ENCODE measurements around the gene GIMAP7. TPM values are rescaled to one million over a fixed set of nuclear protein-coding genes. Genes with fewer than 3 reads are reported as not detected.
"Not testable (repeated sequence)": the region's sequence is repeated elsewhere in the genome, so short reads cannot be mapped to it uniquely, and the experiment has no call there.

Gene GIMAP7
- total RNA-seq, 6 experiments from 2014 or later = not detected

- Mint-ChIP-seq H3K27me3 (ENCODE audit: insufficient read depth) (no peaks in the 10 kb centered on the region), H3K4me3 (no peak overlapping the region), H3K36me3 (ENCODE audit: low read depth) (no peaks in the 10 kb centered on the region)
Observed at GRCh38 chr7:150513758-150514157, 914 bp upstream of the GIMAP7 start.

GRCh38 chr7:150515248-150516147 lies 826 bp downstream of the GIMAP7 start:
- TF ChIP-seq, protein P1, sequence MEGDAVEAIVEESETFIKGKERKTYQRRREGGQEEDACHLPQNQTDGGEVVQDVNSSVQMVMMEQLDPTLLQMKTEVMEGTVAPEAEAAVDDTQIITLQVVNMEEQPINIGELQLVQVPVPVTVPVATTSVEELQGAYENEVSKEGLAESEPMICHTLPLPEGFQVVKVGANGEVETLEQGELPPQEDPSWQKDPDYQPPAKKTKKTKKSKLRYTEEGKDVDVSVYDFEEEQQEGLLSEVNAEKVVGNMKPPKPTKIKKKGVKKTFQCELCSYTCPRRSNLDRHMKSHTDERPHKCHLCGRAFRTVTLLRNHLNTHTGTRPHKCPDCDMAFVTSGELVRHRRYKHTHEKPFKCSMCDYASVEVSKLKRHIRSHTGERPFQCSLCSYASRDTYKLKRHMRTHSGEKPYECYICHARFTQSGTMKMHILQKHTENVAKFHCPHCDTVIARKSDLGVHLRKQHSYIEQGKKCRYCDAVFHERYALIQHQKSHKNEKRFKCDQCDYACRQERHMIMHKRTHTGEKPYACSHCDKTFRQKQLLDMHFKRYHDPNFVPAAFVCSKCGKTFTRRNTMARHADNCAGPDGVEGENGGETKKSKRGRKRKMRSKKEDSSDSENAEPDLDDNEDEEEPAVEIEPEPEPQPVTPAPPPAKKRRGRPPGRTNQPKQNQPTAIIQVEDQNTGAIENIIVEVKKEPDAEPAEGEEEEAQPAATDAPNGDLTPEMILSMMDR (IDR thresholded peaks at IDR 0.05) = no peak
- H3K4me3 Mint-ChIP-seq = no peak overlapping the region
- peaks cover 11% of the 10 kb centered on the region for H3K9me3 Mint-ChIP-seq
- H3K4me1 Mint-ChIP-seq (ENCODE audit: low read depth) = no peaks in the 10 kb centered on the region
- H3K27me3 Mint-ChIP-seq (ENCODE audit: insufficient read depth) = no peaks in the 10 kb centered on the region
- no peaks in the 10 kb centered on the region for H3K36me3 Mint-ChIP-seq (ENCODE audit: low read depth)
- no peak for DNase-seq
- no peak overlapping the region for H3K27ac Mint-ChIP-seq

More at GRCh38 chr7:150513758-150514157, 914 bp upstream of the GIMAP7 start:
- Mint-ChIP-seq H3K4me1 (ENCODE audit: low read depth) (no peaks in the 10 kb centered on the region), H3K27ac (no peak overlapping the region), H3K9me3 (peaks cover 11% of the 10 kb centered on the region)
- no peak for DNase-seq
- TF ChIP-seq, protein P1 (IDR thresholded peaks at IDR 0.05) = no peak

DNA sequence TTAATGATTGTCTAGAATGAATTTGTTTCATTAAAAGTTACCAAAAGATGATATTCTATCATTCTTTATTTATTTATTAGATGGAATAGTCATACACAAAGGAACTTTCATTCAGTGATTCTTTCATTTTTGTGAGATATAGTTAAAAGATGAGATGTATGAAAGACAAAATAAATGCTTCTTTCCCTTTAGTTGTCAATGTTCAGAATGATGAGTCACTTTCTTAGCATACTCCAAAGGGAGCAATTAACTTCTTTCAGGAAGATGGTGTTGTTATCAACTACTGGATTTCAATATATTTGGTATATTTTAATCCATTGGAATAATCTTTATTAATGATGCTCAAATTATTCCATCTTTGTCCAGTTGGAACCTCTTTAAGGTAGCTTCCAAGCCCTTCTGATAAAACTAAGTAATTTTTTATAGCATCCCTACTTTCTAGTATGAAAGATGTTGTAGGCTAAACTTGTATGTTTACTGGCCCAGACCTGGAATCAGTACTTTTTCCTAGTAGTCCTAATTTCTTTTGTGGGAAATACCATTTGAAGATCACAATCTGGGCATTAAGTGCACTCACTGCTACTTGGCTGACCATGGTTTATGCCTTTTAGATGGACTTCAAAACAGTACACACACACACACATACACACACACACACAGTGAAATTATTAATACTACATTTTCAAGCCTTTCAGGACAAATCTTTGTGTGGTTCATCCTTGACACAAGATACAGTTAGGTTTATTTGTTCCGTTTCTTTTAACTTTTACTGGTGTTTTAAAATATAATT lies 2.5 kb downstream of the GIMAP7 start:
- Mint-ChIP-seq H3K36me3 (ENCODE audit: low read depth) (no peaks in the 10 kb centered on the region), H3K27ac (no peak overlapping the region), H3K4me1 (ENCODE audit: low read depth) (no peaks in the 10 kb centered on the region), H3K9me3 (peaks cover 13% of the 10 kb centered on the region), H3K4me3 (no peak overlapping the region), H3K27me3 (ENCODE audit: insufficient read depth) (no peaks in the 10 kb centered on the region)
- TF ChIP-seq, protein P1 (IDR thresholded peaks at IDR 0.05) = no peak
- DNase-seq = no peak

DNA sequence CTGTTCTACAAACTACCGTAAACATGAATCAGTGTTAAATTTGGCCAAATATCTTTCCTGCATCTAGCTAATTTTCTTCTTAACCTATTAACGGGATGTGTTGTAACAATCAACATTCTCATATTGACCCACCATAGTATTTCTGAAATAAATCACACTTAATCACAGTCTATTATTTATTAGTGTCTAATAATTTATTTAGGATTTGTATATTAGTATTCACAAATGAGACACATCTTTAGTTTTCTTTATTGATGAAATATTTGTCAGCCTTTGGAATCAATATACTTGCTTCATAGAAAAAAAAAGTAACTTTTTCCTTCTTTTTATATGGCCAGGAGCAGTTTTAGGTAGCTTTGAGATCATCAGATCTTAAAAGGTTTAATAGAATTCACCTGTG lies 4.6 kb downstream of the GIMAP7 start:
- no peaks in the 10 kb centered on the region for H3K27me3 Mint-ChIP-seq (ENCODE audit: insufficient read depth)
- DNase-seq = no peak
- H3K9me3 Mint-ChIP-seq = peaks cover 17% of the 10 kb centered on the region
- H3K27ac Mint-ChIP-seq = no peak overlapping the region
- no peaks in the 10 kb centered on the region for H3K4me1 Mint-ChIP-seq (ENCODE audit: low read depth)
- no peak overlapping the region for H3K4me3 Mint-ChIP-seq
- TF ChIP-seq, protein P1 (IDR thresholded peaks at IDR 0.05) = no peak
- H3K36me3 Mint-ChIP-seq (ENCODE audit: low read depth) = no peaks in the 10 kb centered on the region

DNA sequence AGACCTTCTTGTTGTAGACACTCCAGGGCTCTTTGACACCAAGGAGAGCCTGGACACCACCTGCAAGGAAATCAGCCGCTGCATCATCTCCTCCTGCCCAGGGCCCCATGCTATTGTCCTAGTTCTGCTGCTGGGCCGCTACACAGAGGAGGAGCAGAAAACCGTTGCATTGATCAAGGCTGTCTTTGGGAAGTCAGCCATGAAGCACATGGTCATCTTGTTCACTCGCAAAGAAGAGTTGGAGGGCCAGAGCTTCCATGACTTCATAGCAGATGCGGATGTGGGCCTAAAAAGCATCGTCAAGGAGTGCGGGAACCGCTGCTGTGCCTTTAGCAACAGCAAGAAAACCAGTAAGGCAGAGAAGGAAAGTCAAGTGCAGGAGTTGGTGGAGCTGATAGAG lies 5.5 kb downstream of the GIMAP7 start:
- TF ChIP-seq, protein P1 (IDR thresholded peaks at IDR 0.05) = no peak
- DNase-seq = no peak
- H3K9me3 Mint-ChIP-seq = peaks cover 17% of the 10 kb centered on the region
- no peaks in the 10 kb centered on the region for H3K27me3 Mint-ChIP-seq (ENCODE audit: insufficient read depth)
- no peak overlapping the region for H3K4me3 Mint-ChIP-seq
- no peaks in the 10 kb centered on the region for H3K4me1 Mint-ChIP-seq (ENCODE audit: low read depth)
- no peaks in the 10 kb centered on the region for H3K36me3 Mint-ChIP-seq (ENCODE audit: low read depth)
- H3K27ac Mint-ChIP-seq = no peak overlapping the region

- H3K36me3 Mint-ChIP-seq (ENCODE audit: low read depth); H3K4me3 Mint-ChIP-seq; H3K27me3 Mint-ChIP-seq (ENCODE audit: insufficient read depth); H3K27ac Mint-ChIP-seq; DNase-seq; H3K4me1 Mint-ChIP-seq (ENCODE audit: low read depth): not testable (repeated sequence)
- peaks cover 33% of the 10 kb centered on the region for H3K9me3 Mint-ChIP-seq
Observed at GRCh38 chr7:150522931-150523330, 8.3 kb downstream of the GIMAP7 start.

All from HFFc6 (cell line).